ENCODE results near the gene CFAP46.

CFAP46 gene

GRCh38 chr10:132972986-132973902 lies 30.9 kb upstream of the CFAP46 start:
- Histone ChIP-seq H3K9ac (ENCODE audit: low read depth, low read length, poor library complexity) (peak overlapping the region; percentile 24), H2AFZ (ENCODE audit: low read length) (no peak overlapping the region), H3K36me3 (replicated peaks in 1 of 2; ENCODE audit: control insufficient read depth in 2 of 2, insufficient read depth in 2 of 2, low read length in 2 of 2) (no peaks in the 10 kb centered on the region), H3K27me3 (ENCODE audit: control insufficient read depth in 3 of 3, insufficient read depth in 3 of 3, low read depth in 1 of 3, low read length in 3 of 3) (peaks cover 0 to 77% (median 1%) of the 10 kb centered on the region in 3 experiments), H4K8ac (ENCODE audit: low read depth, low read length) (no peak overlapping the region), H3K9me3 (replicated peaks in 1 of 2; ENCODE audit: control insufficient read depth in 2 of 2, insufficient read depth in 1 of 2, low read depth in 1 of 2, low read length in 2 of 2) (peaks cover 7 to 9% of the 10 kb centered on the region in 2 donors), H3K18ac (ENCODE audit: low read length) (peak overlapping the region; percentile 86), H3K23ac (ENCODE audit: low read depth, low read length, poor library complexity) (peak overlapping the region; percentile 53), H3K4ac (ENCODE audit: low read length) (no peak overlapping the region), H2BK12ac (ENCODE audit: low read length) (peak overlapping the region; percentile 7), H2BK5ac (ENCODE audit: low read length) (no peak overlapping the region), H2BK120ac (ENCODE audit: low read depth, low read length) (no peak overlapping the region), H2AK5ac (ENCODE audit: low read depth, low read length) (peak overlapping the region; percentile 71), H3K79me1 (ENCODE audit: low read depth, low read length) (no peaks in the 10 kb centered on the region), H3K4me1 (ENCODE audit: control insufficient read depth in 2 of 2, insufficient read depth in 1 of 2, low read depth in 1 of 2, low read length in 2 of 2) (peaks cover 0 to 16% of the 10 kb centered on the region in 2 donors), H4K91ac (ENCODE audit: low read depth, low read length, poor library complexity) (no peak overlapping the region), H2BK15ac (ENCODE audit: low read length) (peak overlapping the region; percentile 15), H3K27ac (replicated peaks; ENCODE audit: low read length) (no peak overlapping the region), H3K4me2 (ENCODE audit: insufficient read depth, low read length, poor library complexity, severe bottlenecking) (no peak overlapping the region), H3K4me3 (ENCODE audit: low read length in 2 of 2) (no peak overlapping the region), H3K14ac (ENCODE audit: low read length) (peak overlapping the region; percentile 14)
- no CpG with 5 or more reads among the region's 28 CpGs for WGBS, 2 donors (ENCODE audit: extremely low coverage in 2 of 2, insufficient read length in 2 of 2, insufficient replicate concordance in 1 of 2)
- no peak for DNase-seq (ENCODE audit: low spot score)

- Histone ChIP-seq H4K91ac (ENCODE audit: low read depth, low read length, poor library complexity) (no peak overlapping the region), H3K27ac (replicated peaks; ENCODE audit: low read length) (no peak overlapping the region), H3K4ac (ENCODE audit: low read length) (no peak overlapping the region), H3K4me1 (ENCODE audit: control insufficient read depth in 2 of 2, insufficient read depth in 1 of 2, low read depth in 1 of 2, low read length in 2 of 2) (peaks cover 0 to 16% of the 10 kb centered on the region in 2 donors), H3K14ac (ENCODE audit: low read length) (peak overlapping the region; percentile 14), H3K9me3 (replicated peaks in 1 of 2; ENCODE audit: control insufficient read depth in 2 of 2, insufficient read depth in 1 of 2, low read depth in 1 of 2, low read length in 2 of 2) (peaks cover 7 to 9% of the 10 kb centered on the region in 2 donors), H3K4me2 (ENCODE audit: insufficient read depth, low read length, poor library complexity, severe bottlenecking) (no peak overlapping the region), H2AK5ac (ENCODE audit: low read depth, low read length) (peak overlapping the region; percentile 78), H3K27me3 (ENCODE audit: control insufficient read depth in 3 of 3, insufficient read depth in 3 of 3, low read depth in 1 of 3, low read length in 3 of 3) (peaks cover 0 to 80% (median 1%) of the 10 kb centered on the region in 3 experiments), H3K23ac (ENCODE audit: low read depth, low read length, poor library complexity) (peak overlapping the region; percentile 53), H3K4me3 (ENCODE audit: low read length in 2 of 2) (no peak overlapping the region), H4K8ac (ENCODE audit: low read depth, low read length) (no peak overlapping the region), H2BK12ac (ENCODE audit: low read length) (peak overlapping the region; percentile 7), H2BK15ac (ENCODE audit: low read length) (peak overlapping the region; percentile 5), H2AFZ (ENCODE audit: low read length) (no peak overlapping the region), H3K36me3 (replicated peaks in 1 of 2; ENCODE audit: control insufficient read depth in 2 of 2, insufficient read depth in 2 of 2, low read length in 2 of 2) (no peaks in the 10 kb centered on the region), H3K18ac (ENCODE audit: low read length) (peak overlapping the region; percentile 86), H3K9ac (ENCODE audit: low read depth, low read length, poor library complexity) (peak overlapping the region; percentile 68), H2BK120ac (ENCODE audit: low read depth, low read length) (no peak overlapping the region), H2BK5ac (ENCODE audit: low read length) (no peak overlapping the region), H3K79me1 (ENCODE audit: low read depth, low read length) (no peaks in the 10 kb centered on the region)
- no peak for DNase-seq (ENCODE audit: low spot score)
- WGBS, 2 donors (ENCODE audit: extremely low coverage in 2 of 2, insufficient read length in 2 of 2, insufficient replicate concordance in 1 of 2), result no CpG with 5 or more reads among the region's 26 CpGs
Observed at GRCh38 chr10:132972149-132972985, 30.0 kb upstream of the CFAP46 start.

- Histone ChIP-seq H2BK12ac (ENCODE audit: low read length) (no peak overlapping the region), H2BK15ac (ENCODE audit: low read length) (peak overlapping the region; percentile 3), H3K14ac (ENCODE audit: low read length) (peak overlapping the region; percentile 31), H3K27ac (replicated peaks; ENCODE audit: low read length) (no peak overlapping the region), H2AFZ (ENCODE audit: low read length) (no peak overlapping the region), H3K36me3 (replicated peaks in 1 of 2; ENCODE audit: control insufficient read depth in 2 of 2, insufficient read depth in 2 of 2, low read length in 2 of 2) (no peaks in the 10 kb centered on the region), H3K4me1 (ENCODE audit: control insufficient read depth in 2 of 2, insufficient read depth in 1 of 2, low read depth in 1 of 2, low read length in 2 of 2) (peaks cover 0 to 16% of the 10 kb centered on the region in 2 donors), H3K4me3 (ENCODE audit: low read length in 2 of 2) (no peak overlapping the region), H4K91ac (ENCODE audit: low read depth, low read length, poor library complexity) (no peak overlapping the region), H3K4me2 (ENCODE audit: insufficient read depth, low read length, poor library complexity, severe bottlenecking) (no peak overlapping the region), H3K27me3 (ENCODE audit: control insufficient read depth in 3 of 3, insufficient read depth in 3 of 3, low read depth in 1 of 3, low read length in 3 of 3) (peaks cover 0 to 83% (median 1%) of the 10 kb centered on the region in 3 experiments), H2BK5ac (ENCODE audit: low read length) (no peak overlapping the region), H3K4ac (ENCODE audit: low read length) (no peak overlapping the region), H3K18ac (ENCODE audit: low read length) (peak overlapping the region; percentile 4), H3K23ac (ENCODE audit: low read depth, low read length, poor library complexity) (peak overlapping the region; percentile 13), H4K8ac (ENCODE audit: low read depth, low read length) (no peak overlapping the region), H2AK5ac (ENCODE audit: low read depth, low read length) (peak overlapping the region; percentile 78), H3K9ac (ENCODE audit: low read depth, low read length, poor library complexity) (peak overlapping the region; percentile 25), H3K79me1 (ENCODE audit: low read depth, low read length) (no peaks in the 10 kb centered on the region), H3K9me3 (replicated peaks in 1 of 2; ENCODE audit: control insufficient read depth in 2 of 2, insufficient read depth in 1 of 2, low read depth in 1 of 2, low read length in 2 of 2) (peaks cover 7 to 9% of the 10 kb centered on the region in 2 donors), H2BK120ac (ENCODE audit: low read depth, low read length) (no peak overlapping the region)
- WGBS, 2 donors (ENCODE audit: extremely low coverage in 2 of 2, insufficient read length in 2 of 2, insufficient replicate concordance in 1 of 2), result no CpG with 5 or more reads among the region's 24 CpGs
- DNase-seq (ENCODE audit: low spot score), result no peak
Observed at GRCh38 chr10:132971448-132972148, 29.2 kb upstream of the CFAP46 start.

Measured in neuronal stem cell (in vitro differentiated cells).